Karpas-422 (cell line): ENCODE measurements around the gene ADAMTS1. TPM values are rescaled to one million over a fixed set of nuclear protein-coding genes. Genes with fewer than 3 reads are reported as not detected.

Experiments used
- DNase-seq: peaks from one replicate; pipeline ENCODE4 v3.0.0-alpha.2; 2015
- H2AFZ ChIP-seq: fragments of 200-600 bp; sonication (generic); 2 replicates; pipeline ENCODE4 v1.6.1; 2014; ENCODE audit warnings: antibody characterized with exemption, low read length, mixed read lengths
- H3K27ac ChIP-seq: fragments of 200-600 bp; sonication (generic); 2 replicates; pipeline ENCODE4 v1.5.1; 2014; ENCODE audit warnings: mild to moderate bottlenecking, low read length, moderate library complexity
- H3K27me3 ChIP-seq: fragments of 200-600 bp; sonication (generic); 2 replicates; pipeline ENCODE4 v1.6.1; 2014; ENCODE audit warnings: low read length, mixed read lengths
- H3K36me3 ChIP-seq: fragments of 200-600 bp; sonication (generic); 2 replicates; pipeline ENCODE4 v1.6.1; 2014; ENCODE audit warnings: low read length, mixed read lengths; ENCODE audit not compliant: insufficient read depth
- H3K4me1 ChIP-seq: fragments of 200-600 bp; sonication (generic); 2 replicates; pipeline ENCODE4 v1.6.1; 2014; ENCODE audit warnings: mild to moderate bottlenecking, low read length, mixed read lengths
- H3K4me2 ChIP-seq: fragments of 200-600 bp; sonication (generic); 2 replicates; pipeline ENCODE4 v1.6.1; 2014; ENCODE audit warnings: low read length, low read depth, mild to moderate bottlenecking; ENCODE audit not compliant: poor library complexity, severe bottlenecking
- H3K4me3 ChIP-seq: fragments of 200-600 bp; sonication (generic); 2 replicates; pipeline ENCODE4 v1.5.1; 2014; ENCODE audit warnings: mild to moderate bottlenecking, antibody characterized with exemption, low read length, mixed read lengths
- H3K79me2 ChIP-seq: fragments of 200-600 bp; sonication (generic); 2 replicates; pipeline ENCODE4 v1.6.1; 2014; ENCODE audit warnings: mild to moderate bottlenecking, low read length, mixed read lengths
- H3K9ac ChIP-seq: fragments of 200-600 bp; sonication (generic); 2 replicates; pipeline ENCODE4 v1.6.0; 2014; ENCODE audit warnings: low read length
- H3K9me2 ChIP-seq: fragments of 200-600 bp; sonication (generic), shearing (Covaris generic); replicated peaks from 2 replicates; pipeline ENCODE4 v1.6.0; 2014; ENCODE audit warnings: mild to moderate bottlenecking, low read length, moderate library complexity; ENCODE audit not compliant: insufficient read depth
- H3K9me3 ChIP-seq: fragments of 300-700, 200-600 bp; sonication (generic); 2 replicates; pipeline ENCODE4 v1.6.1; 2014; ENCODE audit warnings: low read length, mixed read lengths
- H4K20me1 ChIP-seq: fragments of 200-600 bp; sonication (generic); 2 replicates; pipeline ENCODE4 v1.6.1; 2014; ENCODE audit warnings: mild to moderate bottlenecking, antibody characterized with exemption, low read length, low read depth; ENCODE audit not compliant: insufficient read depth
- total RNA-seq: library from RNA; depleted of rRNA; stranded (reverse); fragments of >200 nt; shearing (Covaris generic); gene quantifications from 2 replicates; pipeline ENCODE4 v1.2.3, GENCODE V29; 2014; ENCODE audit warnings: low replicate concordance

Gene ADAMTS1
- total RNA-seq, 1 experiment from 2014 or later: not detected

DNA sequence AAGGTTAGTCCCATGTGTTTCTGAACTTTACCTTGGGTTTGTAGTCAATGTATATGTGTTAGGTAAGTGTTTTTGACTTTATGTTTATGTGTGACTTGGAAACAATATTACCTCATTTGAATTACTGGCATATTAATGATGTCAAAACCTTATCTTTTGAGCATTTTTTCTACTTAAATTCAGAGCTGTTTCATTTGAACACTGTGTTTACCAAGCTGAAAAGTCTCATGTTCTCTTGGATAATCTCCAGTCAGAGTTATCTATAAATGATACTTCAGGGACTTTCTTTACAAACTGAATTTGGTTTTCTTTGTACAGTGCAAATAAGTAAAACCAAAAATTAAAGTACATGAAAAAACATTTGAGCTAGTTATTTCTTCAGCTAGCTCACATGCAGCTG is 30.0 kb downstream of the ADAMTS1 start:
- H3K79me2 ChIP-seq: no peaks in the 10 kb centered on the region
- no peak overlapping the region for H3K4me3 ChIP-seq
- H3K9me2 ChIP-seq: no peaks in the 10 kb centered on the region
- H3K4me1 ChIP-seq: no peaks in the 10 kb centered on the region
- H3K36me3 ChIP-seq: no peaks in the 10 kb centered on the region
- no peaks in the 10 kb centered on the region for H4K20me1 ChIP-seq
- no peaks in the 10 kb centered on the region for H3K27me3 ChIP-seq
- DNase-seq: no peak
- no peak overlapping the region for H2AFZ ChIP-seq
- no peak overlapping the region for H3K9ac ChIP-seq
- no peak overlapping the region for H3K27ac ChIP-seq
- peaks cover 9% of the 10 kb centered on the region; the same call in 1 of the 2 replicates for H3K9me3 ChIP-seq
- no peak overlapping the region for H3K4me2 ChIP-seq

DNA sequence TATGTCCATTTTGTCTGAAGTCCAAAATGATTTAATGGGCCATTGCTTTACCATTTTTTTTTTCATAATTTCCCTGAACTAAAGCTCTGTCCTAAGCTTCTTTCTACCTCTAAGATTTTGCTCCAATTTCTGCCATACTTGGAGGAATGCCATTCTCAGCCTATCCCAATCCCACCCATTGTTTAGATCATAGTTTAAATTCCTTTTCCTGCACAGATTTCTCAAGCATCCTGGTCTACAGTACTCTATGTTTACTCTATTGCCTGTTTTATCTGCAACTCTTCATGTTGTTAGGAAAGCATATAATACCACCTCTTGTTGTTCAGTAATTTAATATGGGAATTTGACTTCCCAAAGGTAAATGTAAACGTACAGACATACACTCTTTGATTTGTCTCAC is 30.8 kb downstream of the ADAMTS1 start:
- H3K4me1 ChIP-seq: no peaks in the 10 kb centered on the region
- no peak overlapping the region for H3K27ac ChIP-seq
- no peaks in the 10 kb centered on the region for H4K20me1 ChIP-seq
- no peak overlapping the region for H3K4me3 ChIP-seq
- no peak for DNase-seq
- H3K9me3 ChIP-seq: peaks cover 11% of the 10 kb centered on the region; the same call in 1 of the 2 replicates
- no peaks in the 10 kb centered on the region for H3K9me2 ChIP-seq
- no peaks in the 10 kb centered on the region for H3K79me2 ChIP-seq
- no peaks in the 10 kb centered on the region for H3K36me3 ChIP-seq
- H2AFZ ChIP-seq: no peak overlapping the region
- H3K27me3 ChIP-seq: no peaks in the 10 kb centered on the region
- H3K9ac ChIP-seq: no peak overlapping the region
- H3K4me2 ChIP-seq: no peak overlapping the region

GRCh38 chr21:26813426-26813998 is 31.7 kb downstream of the ADAMTS1 start:
- Histone ChIP-seq H3K9me2 (no peaks in the 10 kb centered on the region), H3K4me1 (no peaks in the 10 kb centered on the region), H3K36me3 (no peaks in the 10 kb centered on the region), H3K9ac (no peak overlapping the region), H3K27me3 (no peaks in the 10 kb centered on the region), H4K20me1 (no peaks in the 10 kb centered on the region), H3K4me2 (no peak overlapping the region), H2AFZ (no peak overlapping the region), H3K79me2 (no peaks in the 10 kb centered on the region), H3K27ac (no peak overlapping the region), H3K9me3 (peaks cover 14% of the 10 kb centered on the region; the same call in 1 of the 2 replicates), H3K4me3 (no peak overlapping the region)
- DNase-seq: no peak

DNA sequence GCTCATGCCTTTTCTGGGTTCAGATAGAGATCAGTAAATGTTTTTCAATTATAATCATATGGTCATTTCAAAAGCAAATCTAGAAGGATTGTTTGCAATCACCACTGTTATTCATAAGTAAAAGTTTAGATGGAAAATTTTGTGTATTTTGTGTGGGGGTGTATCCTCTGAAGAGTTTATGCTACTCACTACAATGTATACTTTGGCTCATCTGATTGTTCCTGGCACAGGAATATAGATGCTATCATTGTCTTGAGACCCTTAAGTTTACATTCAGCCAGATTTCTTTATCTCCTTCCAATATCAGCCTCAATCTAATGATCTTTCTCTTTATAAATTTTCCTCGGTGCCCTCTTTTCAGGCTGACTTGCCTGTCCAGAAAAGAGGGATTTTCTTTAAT is 33.0 kb downstream of the ADAMTS1 start:
- no peak for DNase-seq
- no peaks in the 10 kb centered on the region for H3K27me3 ChIP-seq
- no peaks in the 10 kb centered on the region for H3K36me3 ChIP-seq
- no peaks in the 10 kb centered on the region for H3K4me1 ChIP-seq
- H3K9ac ChIP-seq: no peak overlapping the region
- no peak overlapping the region for H3K4me2 ChIP-seq
- H4K20me1 ChIP-seq: no peaks in the 10 kb centered on the region
- no peak overlapping the region for H3K4me3 ChIP-seq
- H3K9me2 ChIP-seq: no peaks in the 10 kb centered on the region
- H3K79me2 ChIP-seq: no peaks in the 10 kb centered on the region
- H2AFZ ChIP-seq: no peak overlapping the region
- no peak overlapping the region for H3K27ac ChIP-seq
- H3K9me3 ChIP-seq: peaks cover 19% of the 10 kb centered on the region; the same call in 1 of the 2 replicates

- Histone ChIP-seq H3K4me3 (no peak overlapping the region), H3K79me2 (no peaks in the 10 kb centered on the region), H3K36me3 (no peaks in the 10 kb centered on the region), H3K27me3 (no peaks in the 10 kb centered on the region), H2AFZ (no peak overlapping the region), H3K4me1 (no peaks in the 10 kb centered on the region), H3K9me3 (peaks cover 20% of the 10 kb centered on the region; the same call in 1 of the 2 replicates), H3K4me2 (no peak overlapping the region), H3K9me2 (no peaks in the 10 kb centered on the region), H3K9ac (no peak overlapping the region), H3K27ac (no peak overlapping the region), H4K20me1 (no peaks in the 10 kb centered on the region)
- DNase-seq: no peak
Observed at GRCh38 chr21:26811482-26811881, 33.7 kb downstream of the ADAMTS1 start.

DNA sequence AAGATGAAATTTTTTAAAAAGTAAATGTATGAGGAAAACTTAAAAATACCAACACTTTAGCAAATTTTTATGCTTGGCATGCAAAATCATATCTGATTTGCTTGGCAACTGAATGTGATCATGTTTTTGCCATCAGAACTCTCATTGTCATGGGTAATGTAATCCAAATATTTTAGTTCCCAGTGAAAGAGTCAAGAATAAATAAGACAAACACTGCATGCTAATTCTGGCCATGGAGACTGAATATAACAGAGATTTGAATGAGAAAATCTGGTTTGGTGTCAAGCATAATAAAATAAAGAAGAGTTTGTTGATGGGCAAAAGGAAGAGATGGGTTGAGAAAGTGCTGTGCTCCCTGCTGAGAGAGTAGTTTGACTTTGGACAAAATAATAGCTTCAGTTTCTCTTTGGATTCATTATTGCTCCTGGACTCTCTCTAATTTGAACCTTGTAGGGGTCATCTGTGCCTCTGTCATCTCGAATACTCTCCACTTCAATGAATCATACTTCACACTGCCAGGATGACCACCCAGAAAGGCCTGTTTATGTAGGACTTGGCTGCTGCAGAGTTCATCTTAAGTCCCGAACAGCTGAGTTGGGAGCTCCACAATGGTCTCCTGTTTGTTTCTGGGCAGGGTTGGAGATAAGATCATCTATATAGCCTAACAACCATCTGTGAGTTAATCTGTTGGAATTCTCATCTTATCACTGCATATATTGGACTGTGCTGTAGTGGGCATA is 34.4 kb downstream of the ADAMTS1 start:
- Histone ChIP-seq H3K27me3 (no peaks in the 10 kb centered on the region), H3K79me2 (no peaks in the 10 kb centered on the region), H3K9me3 (peaks cover 23% of the 10 kb centered on the region; the same call in 1 of the 2 replicates), H3K4me3 (no peak overlapping the region), H3K36me3 (no peaks in the 10 kb centered on the region), H3K4me1 (no peaks in the 10 kb centered on the region), H3K27ac (no peak overlapping the region), H2AFZ (no peak overlapping the region), H3K9ac (no peak overlapping the region), H3K4me2 (no peak overlapping the region), H3K9me2 (no peaks in the 10 kb centered on the region), H4K20me1 (no peaks in the 10 kb centered on the region)
- DNase-seq: no peak

DNA sequence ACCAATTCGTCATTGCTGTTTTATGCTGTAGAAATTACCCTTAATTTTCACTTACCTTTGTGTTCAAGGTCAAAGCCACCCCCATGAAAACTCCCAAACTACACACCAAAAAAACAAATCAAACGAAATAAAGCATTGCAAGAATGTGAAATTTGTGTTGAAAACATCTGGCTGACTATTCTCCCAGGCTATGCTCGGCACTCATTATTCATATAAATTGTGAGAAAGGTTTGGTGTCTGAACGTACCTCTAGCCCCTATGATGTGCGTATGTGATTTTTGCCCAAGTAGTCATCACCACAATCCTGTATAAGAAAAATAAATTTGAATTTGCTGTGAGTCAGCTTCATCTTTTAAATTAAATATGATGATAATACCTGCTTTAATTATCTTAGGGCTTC is 34.9 kb downstream of the ADAMTS1 start:
- peaks cover 23% of the 10 kb centered on the region; the same call in 1 of the 2 replicates for H3K9me3 ChIP-seq
- no peaks in the 10 kb centered on the region for H3K9me2 ChIP-seq
- no peak overlapping the region for H3K27ac ChIP-seq
- H2AFZ ChIP-seq: no peak overlapping the region
- H3K4me3 ChIP-seq: no peak overlapping the region
- H3K79me2 ChIP-seq: no peaks in the 10 kb centered on the region
- DNase-seq: no peak
- no peaks in the 10 kb centered on the region for H4K20me1 ChIP-seq
- no peaks in the 10 kb centered on the region for H3K36me3 ChIP-seq
- H3K27me3 ChIP-seq: no peaks in the 10 kb centered on the region
- no peaks in the 10 kb centered on the region for H3K4me1 ChIP-seq
- no peak overlapping the region for H3K4me2 ChIP-seq
- no peak overlapping the region for H3K9ac ChIP-seq

DNA sequence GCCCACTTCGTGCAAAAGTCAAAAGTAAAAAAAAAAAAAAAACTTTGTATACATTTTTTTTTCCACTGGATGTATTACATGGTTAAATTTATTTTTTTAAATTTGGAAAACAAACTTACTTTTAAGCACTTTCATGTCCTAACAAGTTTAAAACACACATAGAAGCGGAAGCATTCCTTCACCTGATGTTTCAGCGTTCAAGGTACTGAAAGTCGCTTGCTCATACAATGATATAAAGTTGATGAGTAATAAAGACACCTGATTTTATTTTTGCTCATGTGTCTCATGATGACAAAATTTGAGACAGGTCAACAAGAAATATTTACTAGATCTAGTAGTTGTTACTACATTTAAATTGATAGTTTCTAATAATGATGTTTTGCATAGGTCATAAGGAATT is 35.5 kb downstream of the ADAMTS1 start:
- Histone ChIP-seq H3K9me3 (peaks cover 25% of the 10 kb centered on the region; the same call in 1 of the 2 replicates), H3K4me1 (no peaks in the 10 kb centered on the region), H4K20me1 (no peaks in the 10 kb centered on the region), H3K9ac (no peak overlapping the region), H3K79me2 (no peaks in the 10 kb centered on the region), H3K27me3 (no peaks in the 10 kb centered on the region), H3K4me2 (no peak overlapping the region), H3K9me2 (no peaks in the 10 kb centered on the region), H2AFZ (no peak overlapping the region), H3K4me3 (no peak overlapping the region), H3K36me3 (no peaks in the 10 kb centered on the region), H3K27ac (no peak overlapping the region)
- no peak for DNase-seq
